Gastroesophageal sphincter (tissue), 3 donors: Measurements from ENCODE around the gene ZNF155.

Experiments
- EP300 ChIP-seq: sonication (generic); formaldehyde crosslinking; IDR thresholded peaks from one replicate; pipeline ENCODE4 v1.6.1; 2017; ENCODE audit warnings: antibody characterized with exemption, mild to moderate bottlenecking
- POLR2A ChIP-seq, 2 donors: fragments of 450-650 bp; IDR thresholded peaks; one replicate each; pipeline ENCODE4 v1.6.1; 2017; ENCODE audit warnings: antibody characterized with exemption in 2 of 2, mild to moderate bottlenecking in 2 of 2, moderate library complexity in 1 of 2
- TF ChIP-seq, protein P1 (sequence below), 4 experiments: fragments of 200-600 bp in 2 of 4; fragments of 450-650 bp in 2 of 4; sonication (generic) in 1 of 4; IDR thresholded peaks; one replicate each; pipeline ENCODE4 v1.5.1; 2017 to 2019; ENCODE audit warnings: antibody characterized with exemption in 4 of 4, mild to moderate bottlenecking in 2 of 4, moderate library complexity in 2 of 4

GRCh38 chr19:44002212-44002565, 18.2 kb downstream of the ZNF155 start:
- TF ChIP-seq EP300 (no peak), POLR2A (IDR thresholded peaks at IDR 0.05) (no peak)
- TF ChIP-seq, protein P1, sequence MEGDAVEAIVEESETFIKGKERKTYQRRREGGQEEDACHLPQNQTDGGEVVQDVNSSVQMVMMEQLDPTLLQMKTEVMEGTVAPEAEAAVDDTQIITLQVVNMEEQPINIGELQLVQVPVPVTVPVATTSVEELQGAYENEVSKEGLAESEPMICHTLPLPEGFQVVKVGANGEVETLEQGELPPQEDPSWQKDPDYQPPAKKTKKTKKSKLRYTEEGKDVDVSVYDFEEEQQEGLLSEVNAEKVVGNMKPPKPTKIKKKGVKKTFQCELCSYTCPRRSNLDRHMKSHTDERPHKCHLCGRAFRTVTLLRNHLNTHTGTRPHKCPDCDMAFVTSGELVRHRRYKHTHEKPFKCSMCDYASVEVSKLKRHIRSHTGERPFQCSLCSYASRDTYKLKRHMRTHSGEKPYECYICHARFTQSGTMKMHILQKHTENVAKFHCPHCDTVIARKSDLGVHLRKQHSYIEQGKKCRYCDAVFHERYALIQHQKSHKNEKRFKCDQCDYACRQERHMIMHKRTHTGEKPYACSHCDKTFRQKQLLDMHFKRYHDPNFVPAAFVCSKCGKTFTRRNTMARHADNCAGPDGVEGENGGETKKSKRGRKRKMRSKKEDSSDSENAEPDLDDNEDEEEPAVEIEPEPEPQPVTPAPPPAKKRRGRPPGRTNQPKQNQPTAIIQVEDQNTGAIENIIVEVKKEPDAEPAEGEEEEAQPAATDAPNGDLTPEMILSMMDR (IDR thresholded peaks at IDR 0.05): no peak
